MM.1S (cell line): ENCODE results near the gene GLS.

Experiments
- EZH2 ChIP-seq: fragments of 300-600 bp; sonication (generic); optimal IDR thresholded peaks from 2 replicates; pipeline ENCODE3; 2017; ENCODE audit warnings: low read depth, mild to moderate bottlenecking, antibody characterized with exemption, low read length, mixed read lengths
- TF ChIP-seq, protein P1 (sequence below): fragments of 300-600 bp; sonication (generic); IDR thresholded peaks from 2 replicates; pipeline ENCODE4 v1.5.1; 2016; ENCODE audit warnings: antibody characterized with exemption, low read length, mixed read lengths

DNA sequence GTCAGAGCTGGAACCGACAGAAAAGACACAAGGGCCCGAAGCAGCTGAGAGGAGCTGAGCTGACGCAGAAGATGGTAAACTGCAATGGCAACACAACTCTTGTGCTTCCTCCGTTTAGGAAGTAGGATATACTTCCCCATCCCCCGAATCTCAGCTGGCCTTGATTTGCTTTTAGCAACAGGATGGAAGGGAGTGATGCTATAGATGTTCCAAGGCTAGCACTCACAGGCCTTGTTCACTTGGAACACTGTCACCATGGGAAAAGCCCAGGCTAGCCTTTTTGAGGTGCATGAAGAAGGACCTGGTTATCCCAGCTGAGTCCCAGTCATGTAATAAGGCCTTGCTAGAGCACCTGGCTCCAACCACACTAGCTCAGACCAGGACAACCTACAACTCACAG, 107.3 kb downstream of the GLS start:
- TF ChIP-seq, protein P1, sequence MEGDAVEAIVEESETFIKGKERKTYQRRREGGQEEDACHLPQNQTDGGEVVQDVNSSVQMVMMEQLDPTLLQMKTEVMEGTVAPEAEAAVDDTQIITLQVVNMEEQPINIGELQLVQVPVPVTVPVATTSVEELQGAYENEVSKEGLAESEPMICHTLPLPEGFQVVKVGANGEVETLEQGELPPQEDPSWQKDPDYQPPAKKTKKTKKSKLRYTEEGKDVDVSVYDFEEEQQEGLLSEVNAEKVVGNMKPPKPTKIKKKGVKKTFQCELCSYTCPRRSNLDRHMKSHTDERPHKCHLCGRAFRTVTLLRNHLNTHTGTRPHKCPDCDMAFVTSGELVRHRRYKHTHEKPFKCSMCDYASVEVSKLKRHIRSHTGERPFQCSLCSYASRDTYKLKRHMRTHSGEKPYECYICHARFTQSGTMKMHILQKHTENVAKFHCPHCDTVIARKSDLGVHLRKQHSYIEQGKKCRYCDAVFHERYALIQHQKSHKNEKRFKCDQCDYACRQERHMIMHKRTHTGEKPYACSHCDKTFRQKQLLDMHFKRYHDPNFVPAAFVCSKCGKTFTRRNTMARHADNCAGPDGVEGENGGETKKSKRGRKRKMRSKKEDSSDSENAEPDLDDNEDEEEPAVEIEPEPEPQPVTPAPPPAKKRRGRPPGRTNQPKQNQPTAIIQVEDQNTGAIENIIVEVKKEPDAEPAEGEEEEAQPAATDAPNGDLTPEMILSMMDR = no peak
- TF ChIP-seq EZH2 = no peak
